ENCODE data around the gene TCF12.

GRCh38 chr15:56906766-56907165 is 11.7 kb upstream of the TCF12 start:
- TF ChIP-seq EZH2phosphoT487 (IDR thresholded peaks at IDR 0.05; ENCODE audit: borderline replicate concordance) (no peak), CTCF (conservative IDR thresholded peaks at IDR 0.05; ENCODE audit: low read length) (no peak)
